KBM-7 (cell line): ENCODE measurements around the gene TMEM200B.
"Not testable (repeated sequence)": the region's sequence is repeated elsewhere in the genome, so short reads cannot be mapped to it uniquely, and the experiment has no call there.

Experiments
- DNase-seq: peaks from one replicate; pipeline ENCODE4 v3.0.0-alpha.2; 2015
- in situ Hi-C: fragments of 300-500 bp; cut with MboI; formaldehyde crosslinking; loops from 2 replicates; pipeline ENCODE4 v1.14.3; 2020; ENCODE audit warnings: low sequenced_read_pairs, low pct_unique_long_range_greater_than_20kb, mixed read lengths

The TMEM200B gene

DNA sequence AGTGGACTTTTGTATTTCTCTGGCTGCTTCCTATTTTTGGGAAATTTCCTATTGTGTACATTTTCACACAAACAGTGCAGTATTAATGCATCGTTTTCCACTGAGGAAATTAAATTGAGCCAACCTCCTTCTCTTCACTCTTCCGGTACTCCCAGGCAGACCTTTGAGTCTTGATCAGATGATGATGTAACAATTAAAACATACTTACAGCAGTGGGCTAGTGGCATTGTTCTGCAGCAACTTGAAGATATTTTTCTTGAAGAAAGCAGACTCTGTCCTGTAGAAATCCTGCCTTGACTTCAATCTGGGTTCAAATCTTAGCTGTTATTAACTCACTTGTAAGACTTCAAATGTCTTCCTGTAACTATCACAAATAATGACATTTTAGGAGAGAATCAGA lies 19.0 kb upstream of the TMEM200B start:
- in situ Hi-C loops, result no loop called here
- no peak for DNase-seq

DNA sequence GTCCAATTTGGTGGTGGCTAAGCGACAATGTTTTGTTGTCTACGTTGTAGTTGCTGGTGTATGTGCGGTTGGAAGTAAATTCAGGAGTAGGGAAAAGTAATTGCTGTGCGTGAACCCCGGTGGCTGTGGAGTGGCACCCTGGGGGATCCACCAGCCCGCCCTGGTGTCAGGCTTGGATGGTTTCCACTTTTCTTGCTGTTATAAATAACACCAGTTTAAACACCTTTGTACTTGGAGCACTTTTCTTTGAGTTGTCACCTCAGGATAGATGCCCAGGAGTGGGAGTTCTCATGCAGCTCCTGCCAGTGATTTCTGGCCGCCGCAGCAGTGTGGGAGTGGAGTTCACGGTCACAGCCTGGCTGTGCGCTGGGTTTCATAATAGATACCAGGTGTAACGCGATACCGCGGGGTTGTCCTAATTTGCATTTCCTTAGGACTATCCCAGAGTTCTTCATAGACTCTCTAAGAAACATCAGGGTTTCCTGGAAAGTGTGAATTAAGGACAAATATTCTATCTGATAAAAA lies 12.8 kb upstream of the TMEM200B start:
- in situ Hi-C loops, result no loop called here
- peak; percentile 41 for DNase-seq

DNA sequence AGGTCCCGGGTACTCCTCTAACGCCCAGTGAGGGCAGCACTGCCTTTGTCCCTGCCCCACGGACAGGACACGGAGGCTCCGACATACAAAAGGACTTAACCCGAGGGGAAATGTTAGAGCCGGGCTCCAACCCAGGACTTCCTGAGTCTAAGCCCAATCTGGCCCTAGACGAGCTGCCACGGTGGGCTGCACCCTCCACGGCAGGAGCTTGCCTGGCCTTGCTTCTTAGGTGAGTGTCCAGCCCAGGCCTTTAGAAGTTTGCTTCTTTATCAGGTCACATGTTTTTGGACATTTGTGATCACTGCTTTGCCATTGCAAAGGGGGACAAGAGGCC lies 11.0 kb upstream of the TMEM200B start:
- in situ Hi-C loops, result no loop called here

DNA sequence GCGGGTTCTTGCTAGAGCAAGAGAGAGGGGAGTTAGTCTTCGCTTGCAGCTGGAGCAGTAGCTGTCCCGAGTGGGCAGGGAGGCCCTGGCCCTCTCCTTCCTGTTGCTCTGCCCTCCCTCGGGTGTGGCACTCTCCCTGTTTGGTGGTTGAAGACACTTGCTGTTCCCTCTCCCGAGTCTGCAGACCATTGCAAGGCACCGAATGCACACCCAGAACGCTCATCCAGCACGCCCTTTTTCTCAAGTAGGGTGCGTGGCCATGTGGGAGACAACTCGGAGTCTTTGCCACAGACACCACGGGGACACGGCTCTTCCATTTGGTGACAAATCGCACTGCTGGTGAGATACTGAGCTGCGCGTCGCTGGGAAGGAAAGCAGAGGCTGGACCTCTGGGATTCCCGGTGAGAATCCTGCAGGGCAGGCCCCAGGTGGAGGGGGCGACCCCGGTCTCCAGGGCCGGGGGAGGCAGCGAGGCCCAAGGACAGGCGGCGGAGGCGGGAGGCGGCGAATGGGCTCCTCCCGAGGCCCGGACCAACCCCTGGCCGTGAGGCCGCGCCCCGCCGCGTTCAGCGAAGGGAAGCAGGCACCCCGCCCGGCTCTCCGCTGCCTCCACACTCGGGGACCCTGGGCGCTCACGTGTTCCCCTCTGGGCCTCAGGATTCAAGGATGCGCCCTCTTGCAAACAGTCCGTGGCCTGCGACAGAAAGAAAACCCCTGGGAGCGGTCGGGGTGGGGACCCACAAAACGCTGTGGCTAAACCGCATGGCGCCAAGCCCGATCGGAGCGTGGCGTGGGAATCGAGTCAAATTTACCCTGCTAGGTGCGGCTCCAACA lies 10.4 kb upstream of the TMEM200B start:
- in situ Hi-C loops, result no loop called here
- DNase-seq, result no peak

More for the DNA sequence above, 11.0 kb upstream of the TMEM200B start:
- no peak for DNase-seq

DNA sequence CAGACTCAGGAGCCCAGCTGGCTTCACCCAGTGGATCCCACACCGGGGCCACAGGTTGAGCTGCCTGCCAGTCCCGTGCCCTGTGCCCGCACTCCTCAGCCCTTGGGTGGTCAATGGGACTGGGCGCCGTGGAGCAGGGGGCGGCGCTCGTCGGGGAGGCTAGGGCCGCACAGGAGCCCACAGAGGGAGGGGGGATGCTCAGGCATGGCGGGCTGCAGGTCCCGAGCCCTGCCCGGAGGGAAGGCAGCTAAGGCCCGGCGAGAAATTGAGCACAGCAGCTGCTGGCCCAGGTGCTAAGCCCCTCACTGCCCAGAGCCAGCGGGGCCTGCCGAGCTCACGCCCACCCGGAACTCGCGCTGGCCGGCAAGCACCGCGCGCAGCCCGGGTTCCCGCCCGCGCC lies 7.4 kb upstream of the TMEM200B start:
- DNase-seq, in situ Hi-C loops: not testable (repeated sequence)

DNA sequence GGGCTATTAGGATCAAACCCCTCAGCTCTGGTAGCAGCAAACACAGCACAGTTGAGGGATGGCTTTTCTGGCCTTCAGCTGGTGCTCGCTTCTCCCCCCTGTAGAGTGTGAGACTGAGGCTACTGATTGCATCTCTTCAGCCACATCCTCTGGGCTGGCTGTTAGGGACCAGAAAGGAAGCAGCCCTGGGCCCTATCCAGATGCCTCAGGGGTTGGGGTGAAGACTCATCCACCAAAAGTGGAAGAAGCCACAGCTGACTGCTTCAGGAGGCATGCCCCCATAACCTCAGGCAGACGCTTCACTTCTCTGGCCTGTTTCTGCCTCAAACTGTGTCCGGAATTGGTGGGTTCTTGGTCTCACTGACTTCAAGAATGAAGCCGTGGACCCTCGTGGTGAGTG lies 6.2 kb upstream of the TMEM200B start:
- DNase-seq, result no peak
- in situ Hi-C loops, result no loop called here

DNA sequence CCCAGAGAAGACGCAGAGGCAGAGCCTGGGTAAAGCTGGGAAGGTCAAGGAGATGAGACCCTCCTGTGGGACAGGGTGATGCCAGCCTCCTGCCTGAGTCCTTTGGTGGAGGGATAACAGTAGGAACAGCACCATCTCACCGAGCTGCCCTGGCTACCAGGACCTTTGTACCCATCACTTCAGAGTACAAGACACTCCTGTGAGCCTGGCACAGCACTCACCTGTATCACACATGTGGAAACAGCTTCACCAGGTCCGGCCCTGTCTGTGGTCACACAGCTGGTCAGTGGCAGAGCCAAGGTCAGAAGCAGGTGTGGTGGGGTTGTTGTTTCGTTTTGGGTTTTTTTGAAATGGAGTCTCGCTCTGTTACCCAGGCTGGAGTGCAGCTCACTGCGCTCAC lies 5.0 kb upstream of the TMEM200B start:
- in situ Hi-C loops, result no loop called here
- DNase-seq, result no peak

DNA sequence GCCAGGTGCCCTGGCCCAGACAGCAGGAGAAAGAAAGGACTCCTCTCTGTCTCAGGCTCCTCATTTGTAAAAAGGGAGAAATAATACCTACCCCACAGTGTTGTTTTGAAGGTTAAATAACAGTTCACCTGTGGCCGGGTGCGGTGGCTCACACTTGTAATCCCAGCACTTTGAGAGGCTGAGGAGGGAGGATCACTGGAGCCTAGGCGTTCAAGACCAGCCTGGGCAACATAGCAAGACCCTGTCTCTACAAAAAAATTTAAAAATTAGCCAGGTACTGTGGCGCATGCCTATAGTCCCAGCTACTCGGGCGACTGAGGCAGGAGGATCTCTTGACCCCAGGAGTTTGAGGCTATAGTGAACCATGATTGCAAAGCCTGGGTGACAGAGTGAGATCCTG lies 2.5 kb upstream of the TMEM200B start:
- DNase-seq, result no peak
- in situ Hi-C loops, result no loop called here

DNA sequence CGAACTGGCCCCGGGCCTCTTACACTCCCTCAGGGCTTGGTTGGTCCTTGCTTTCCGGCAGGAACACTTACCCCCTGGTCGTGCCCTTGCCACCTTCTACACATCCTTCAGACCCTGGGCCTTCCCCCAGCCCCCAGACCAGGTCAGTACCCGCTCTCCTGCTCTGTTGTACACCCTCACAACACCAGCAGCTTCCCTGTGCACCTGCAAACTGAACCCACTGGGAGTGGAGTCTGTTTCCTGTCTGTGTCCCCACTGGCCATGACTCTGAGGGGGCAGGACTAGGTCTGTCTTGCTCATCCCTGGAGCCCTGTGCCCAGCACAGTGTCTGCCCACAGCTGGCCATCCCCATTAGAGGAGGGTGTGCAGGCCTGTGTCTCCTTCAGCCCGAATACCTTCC lies 2.1 kb upstream of the TMEM200B start:
- in situ Hi-C loops, result no loop called here
- DNase-seq, result no peak

DNA sequence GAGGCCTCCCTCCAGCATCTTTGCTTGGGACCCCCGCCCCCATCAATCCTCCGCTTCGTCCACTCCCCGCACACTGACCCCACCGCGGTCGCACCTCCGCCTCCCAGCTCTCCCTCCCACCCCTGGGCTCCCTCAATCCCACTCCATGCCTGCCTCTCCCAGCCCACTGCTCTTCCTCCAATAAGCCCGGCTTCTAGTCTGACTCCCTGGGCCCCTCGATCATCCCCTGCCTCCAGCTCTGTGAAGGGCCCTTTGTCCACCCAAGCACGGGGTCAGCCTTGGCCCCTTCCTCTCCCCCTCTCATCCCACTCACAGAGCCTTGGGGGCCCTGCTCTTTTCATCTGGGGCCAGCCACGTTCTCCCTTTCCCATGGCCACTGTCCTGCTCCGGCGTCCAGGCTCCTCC lies 1.5 kb upstream of the TMEM200B start:
- in situ Hi-C loops, result no loop called here

DNA sequence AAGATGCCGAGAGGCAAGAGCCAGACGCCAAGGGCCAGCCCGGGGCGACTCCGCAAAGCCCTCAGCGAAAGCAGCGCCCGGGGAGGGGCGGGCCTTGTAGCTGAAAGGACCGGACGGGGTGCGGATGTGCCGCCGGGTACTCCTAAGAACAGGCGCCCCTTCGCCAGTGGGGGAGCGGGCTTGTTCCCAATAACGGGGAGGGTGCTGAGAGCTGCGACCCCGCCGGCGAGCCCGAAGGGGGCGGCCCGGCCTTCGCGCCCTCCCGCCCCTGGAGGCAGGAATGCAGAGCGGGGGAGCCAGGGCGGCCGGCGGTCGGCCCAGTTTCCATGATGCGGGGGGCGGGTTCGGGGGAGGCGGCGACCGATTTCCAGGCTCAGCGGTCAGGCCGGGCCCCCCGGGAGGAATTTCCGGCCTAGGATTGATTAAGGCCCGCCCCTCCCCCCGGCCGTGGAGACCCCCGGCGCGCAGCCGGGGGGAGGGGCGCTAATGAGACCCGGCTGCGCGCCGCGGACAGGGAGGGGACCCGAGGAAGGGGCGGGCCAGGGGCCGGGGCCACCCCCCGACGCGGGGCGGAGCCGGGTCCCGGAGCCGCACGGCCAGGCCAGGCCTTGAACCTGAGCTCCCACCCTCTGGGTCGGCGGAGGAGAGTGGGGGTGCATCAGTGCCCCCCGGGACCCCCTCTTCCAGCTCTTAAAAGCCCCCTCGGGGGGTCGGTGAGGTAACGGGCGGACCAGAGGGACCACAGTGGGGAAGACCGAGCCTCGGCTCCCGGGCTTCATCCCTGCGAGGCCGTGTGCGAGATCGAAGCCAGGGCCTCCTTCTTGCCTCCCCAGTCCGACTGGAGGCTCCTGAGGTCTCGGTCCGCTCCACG lies 898 bp upstream of the TMEM200B start:
- DNase-seq, result peak; percentile 52
- in situ Hi-C loops, result no loop called here

More for the DNA sequence above, 1.5 kb upstream of the TMEM200B start:
- DNase-seq, result no peak

DNA sequence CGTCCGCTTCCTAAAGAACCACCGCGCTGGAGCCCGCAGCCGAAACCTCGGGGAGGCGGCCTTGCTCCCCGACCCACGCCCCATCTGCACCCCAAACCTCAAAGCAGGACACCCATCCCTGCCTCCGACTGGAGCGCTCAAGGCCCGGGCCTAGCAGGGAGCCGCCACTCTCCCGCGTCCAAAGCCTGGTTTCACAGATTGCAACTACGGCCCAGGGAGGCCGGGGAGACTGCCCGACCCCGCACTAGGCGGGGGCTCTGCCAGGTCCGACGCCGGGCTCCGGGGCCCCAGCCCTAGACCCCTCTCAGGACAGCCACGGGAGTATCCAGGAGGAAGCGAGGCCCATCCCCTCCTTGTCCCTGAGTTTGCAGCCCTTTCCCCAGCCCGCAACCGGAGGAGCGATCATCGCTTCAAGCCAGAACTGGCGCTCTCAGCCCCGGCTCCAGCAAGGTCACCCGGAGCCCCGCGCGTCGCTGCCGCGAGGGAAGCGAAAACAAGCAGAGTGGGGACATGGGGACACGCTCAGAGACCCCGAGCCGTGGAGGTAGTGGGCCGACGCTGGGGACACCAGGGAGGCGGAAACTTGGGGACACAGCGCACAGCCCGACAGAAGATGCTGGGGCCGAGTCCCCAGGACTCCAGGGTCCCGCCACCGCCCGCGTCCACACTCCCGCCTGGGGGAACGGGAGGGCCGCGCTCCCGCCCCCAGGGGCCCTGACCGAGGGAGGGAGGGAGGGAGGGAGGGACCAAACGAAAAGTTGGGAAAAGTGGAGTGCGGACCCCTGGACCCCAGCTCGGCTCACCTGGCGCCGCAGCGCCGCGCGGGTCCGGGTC lies 433 bp downstream of the TMEM200B start:
- no peak for DNase-seq
- in situ Hi-C loops, result no loop called here

DNA sequence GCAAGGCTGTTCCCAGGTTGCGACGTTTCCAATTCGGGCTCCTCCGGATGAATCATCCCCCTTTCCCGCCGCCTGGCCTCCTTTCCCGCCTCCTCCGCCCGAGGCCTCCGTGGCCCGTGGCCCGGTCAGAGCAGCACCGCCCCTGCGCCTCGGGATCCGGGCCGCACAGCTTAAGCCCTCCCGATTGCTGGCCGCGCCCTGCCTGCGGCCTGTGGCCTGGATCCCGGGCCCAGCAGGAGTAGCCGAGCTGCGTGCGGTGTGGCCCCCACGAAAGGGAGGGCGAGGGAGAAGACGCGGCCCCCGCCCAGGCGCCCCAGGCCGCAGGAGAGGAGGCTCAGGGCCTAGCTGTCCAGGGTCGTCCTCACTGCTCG lies 1.0 kb downstream of the TMEM200B start:
- DNase-seq, result no peak
- in situ Hi-C loops, result no loop called here

DNA sequence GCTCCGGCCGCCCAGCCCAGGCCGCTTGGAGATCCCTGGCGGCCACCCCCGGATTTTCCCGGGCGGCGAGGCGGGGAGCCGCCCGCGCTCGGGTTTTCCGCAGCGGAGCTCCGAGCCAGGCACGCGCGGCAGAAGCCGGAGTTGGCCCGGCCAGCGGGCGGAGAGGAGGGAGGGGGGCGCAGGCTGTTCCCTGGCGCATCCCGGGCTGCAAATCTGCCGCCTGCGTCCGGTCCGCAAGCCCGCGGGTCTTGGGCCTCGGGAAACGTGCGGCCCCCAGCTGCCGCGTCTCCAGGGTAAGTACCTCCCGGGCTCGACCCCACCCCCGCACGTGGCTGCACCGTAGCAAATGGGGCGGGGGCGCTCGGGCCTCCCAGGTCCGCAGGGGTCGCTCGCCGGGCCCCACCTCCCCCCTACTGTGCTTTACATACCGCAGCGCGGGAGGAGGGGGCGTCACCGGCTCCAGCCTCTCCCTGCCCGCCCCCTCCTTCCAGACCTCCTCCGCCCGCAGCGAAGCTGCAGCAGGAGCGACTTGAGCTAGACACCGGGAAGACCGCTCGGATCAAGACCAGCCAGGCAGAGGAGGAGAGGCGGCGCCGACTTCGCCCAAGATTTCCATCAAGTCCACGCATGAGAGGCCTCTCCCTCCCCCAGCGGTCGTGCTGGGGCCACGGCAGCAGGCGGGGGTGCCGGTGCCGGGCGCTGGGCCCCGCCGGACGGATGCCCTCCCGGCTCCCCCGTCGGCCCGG lies 1.6 kb downstream of the TMEM200B start:
- in situ Hi-C loops, result no loop called here
- no peak for DNase-seq

DNA sequence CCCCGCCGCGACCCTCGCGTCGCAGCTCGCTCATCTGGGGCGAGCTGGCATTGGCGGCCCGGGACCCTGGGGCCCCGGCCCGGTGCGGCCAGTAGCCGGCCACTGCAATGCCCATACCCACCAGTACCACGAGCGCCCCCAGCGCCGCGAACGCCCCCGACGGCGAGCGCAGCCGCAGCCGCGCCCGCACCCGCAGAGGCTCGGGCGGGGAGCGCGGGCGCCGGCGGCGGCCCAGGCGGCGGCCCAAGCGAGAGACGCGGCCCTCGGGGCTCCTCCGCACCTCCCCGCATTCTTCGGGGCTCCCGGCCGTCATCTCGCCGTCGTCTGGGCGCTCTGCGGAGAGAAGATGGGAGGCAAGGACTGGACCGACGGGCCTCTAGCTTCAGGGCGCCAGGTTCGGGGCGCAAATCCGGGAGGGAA lies 2.2 kb downstream of the TMEM200B start:
- no peak for DNase-seq
- in situ Hi-C loops, result no loop called here

DNA sequence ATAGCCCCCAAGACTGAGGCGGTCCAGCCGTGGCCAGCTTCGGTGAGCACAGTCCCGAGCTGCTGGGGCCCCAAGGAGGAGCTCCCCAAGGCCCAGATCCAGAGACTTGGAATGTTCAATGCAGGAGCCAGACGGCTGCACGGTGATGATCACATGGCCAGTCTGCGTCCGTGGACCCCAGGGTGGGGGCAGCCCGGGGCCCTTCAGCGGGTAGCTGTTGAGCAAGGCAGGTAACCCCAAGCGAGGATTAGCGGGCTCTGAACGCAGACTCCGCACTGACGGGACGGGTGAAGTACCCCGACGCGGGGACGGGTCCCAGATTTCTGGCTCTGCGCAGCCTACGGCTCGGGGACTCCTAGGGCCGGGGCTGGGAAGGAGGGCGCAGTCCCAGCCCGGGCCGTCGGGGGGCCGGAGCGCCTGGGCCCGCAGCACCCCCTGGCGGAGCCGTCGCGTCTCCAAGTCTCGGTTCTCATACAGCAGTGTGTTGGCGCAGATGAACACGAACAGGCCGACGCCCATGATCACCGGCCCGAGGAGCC lies 2.7 kb downstream of the TMEM200B start:
- in situ Hi-C loops, result no loop called here
- peak; percentile 29 for DNase-seq

DNA sequence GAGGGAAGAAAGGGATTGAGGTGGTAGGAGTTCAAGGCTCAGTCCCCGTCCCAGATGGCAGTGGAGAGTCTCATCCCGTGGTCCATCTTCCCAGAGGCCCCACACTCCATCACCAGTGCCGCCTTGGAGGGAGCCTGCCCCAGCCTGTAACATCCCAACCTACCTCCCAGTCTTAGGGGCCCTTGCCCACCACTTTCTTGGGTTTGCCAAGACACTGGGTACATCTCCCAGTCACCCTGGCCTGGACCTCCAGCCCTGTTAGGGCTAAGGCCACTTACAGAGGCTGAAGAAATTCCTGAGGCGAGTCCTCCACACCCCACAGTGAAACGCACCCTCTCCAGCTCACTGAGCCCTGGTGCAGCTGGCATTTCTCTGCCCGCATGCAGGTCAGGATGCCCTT lies 3.3 kb downstream of the TMEM200B start:
- in situ Hi-C loops, result no loop called here
- DNase-seq, result no peak

DNA sequence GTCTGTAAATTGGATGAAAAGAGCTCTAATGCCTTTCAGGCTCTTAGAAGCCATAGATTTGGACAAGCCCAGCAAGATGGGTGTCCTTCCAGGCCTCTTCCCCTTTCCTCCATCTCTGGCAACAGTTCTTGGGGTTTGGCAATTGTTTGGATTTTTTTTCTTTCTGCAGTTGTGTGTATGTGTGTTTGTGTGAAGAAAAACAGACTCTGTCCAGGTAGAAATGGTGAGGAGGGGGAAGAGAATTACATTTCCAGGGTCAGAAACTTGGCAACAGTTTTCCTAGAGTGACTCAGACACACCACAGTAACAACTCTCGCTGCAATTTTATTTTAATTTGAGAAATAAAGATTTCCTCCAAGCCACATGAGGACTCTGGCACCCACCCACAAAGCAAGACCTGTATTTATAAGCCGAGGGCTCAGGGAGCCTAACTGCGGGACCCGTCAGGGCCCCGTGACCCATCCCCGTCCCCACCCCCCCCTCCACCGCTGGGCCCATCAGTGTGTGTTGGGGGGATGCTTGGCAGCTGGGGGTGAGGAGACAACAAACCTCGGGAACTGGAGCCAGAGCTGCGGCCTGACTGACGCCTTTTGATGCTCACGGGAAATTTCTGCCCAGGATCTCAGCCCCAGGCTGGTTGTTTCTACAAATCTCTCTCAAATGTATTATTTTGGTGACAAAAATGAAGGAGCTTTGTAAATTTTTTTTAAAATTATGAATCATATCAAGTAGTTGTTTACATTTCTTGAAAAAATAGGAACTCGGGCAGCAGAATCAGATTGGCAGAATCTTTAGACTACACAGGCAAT lies 4.4 kb downstream of the TMEM200B start:
- DNase-seq, result no peak
- in situ Hi-C loops, result no loop called here
